Osteocyte (in vitro differentiated cells): Measurements from ENCODE around the gene OR1L6. TPM values are rescaled to one million over a fixed set of nuclear protein-coding genes. Genes with fewer than 3 reads are reported as not detected.
A peak's percentile ranks its signal among the peaks of the same experiment; 100 is the strongest.

Experiments
- DNase-seq: peaks from one replicate; pipeline ENCODE4 v3.0.0; 2021; ENCODE audit warnings: mixed read lengths; ENCODE audit not compliant: unreplicated experiment; ENCODE audit errors: extremely low spot score
- H3K27ac Mint-ChIP-seq: one replicate; pipeline ENCODE4 v1.8.0; 2021; ENCODE audit warnings: mild to moderate bottlenecking, mixed read lengths; ENCODE audit not compliant: unreplicated experiment
- H3K27me3 Mint-ChIP-seq: one replicate; pipeline ENCODE4 v1.8.0; 2021; ENCODE audit warnings: mixed read lengths; ENCODE audit not compliant: unreplicated experiment
- H3K36me3 Mint-ChIP-seq: one replicate; pipeline ENCODE4 v1.8.0; 2021; ENCODE audit warnings: mixed read lengths; ENCODE audit not compliant: unreplicated experiment
- H3K4me1 Mint-ChIP-seq: one replicate; pipeline ENCODE4 v1.8.0; 2021; ENCODE audit warnings: mixed read lengths; ENCODE audit not compliant: unreplicated experiment
- H3K4me3 Mint-ChIP-seq: one replicate; pipeline ENCODE4 v1.8.0; 2021; ENCODE audit warnings: mild to moderate bottlenecking, moderate library complexity, mixed read lengths; ENCODE audit not compliant: unreplicated experiment
- H3K9me3 Mint-ChIP-seq: one replicate; pipeline ENCODE4 v1.8.0; 2021; ENCODE audit warnings: mixed read lengths; ENCODE audit not compliant: unreplicated experiment
- total RNA-seq: library from RNA; stranded (reverse); gene quantifications from 2 replicates; pipeline ENCODE4 v1.2.1, GENCODE V29; 2021
- TF ChIP-seq, protein P1 (sequence below): fragments of 200-600 bp; sonication (generic); IDR thresholded peaks from 2 replicates; pipeline ENCODE4 v1.5.0; 2021; ENCODE audit warnings: antibody characterized with exemption, mild to moderate bottlenecking, moderate library complexity

OR1L6 gene
- total RNA-seq, 1 donor from 2014 or later = not detected

DNA sequence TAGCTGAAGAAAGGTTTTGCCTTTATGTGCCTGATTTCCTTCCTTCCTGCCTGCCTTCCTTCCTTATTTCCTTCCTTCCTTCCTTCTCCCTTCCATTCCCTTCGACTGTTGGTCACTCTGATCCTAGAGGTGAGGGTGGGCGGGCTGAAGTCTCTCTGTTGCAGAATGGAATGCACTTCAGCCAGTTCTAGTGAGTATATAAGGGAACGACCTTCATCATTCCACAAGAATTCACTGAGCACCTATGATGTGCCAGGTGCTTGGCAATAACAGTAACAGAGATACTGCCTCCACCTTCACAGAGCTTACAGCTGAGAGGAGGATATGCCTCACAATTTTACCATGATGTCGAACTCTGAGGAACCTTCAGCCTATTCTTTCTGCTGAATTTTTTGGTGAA lies 37.9 kb downstream of the OR1L6 start:
- TF ChIP-seq, protein P1, sequence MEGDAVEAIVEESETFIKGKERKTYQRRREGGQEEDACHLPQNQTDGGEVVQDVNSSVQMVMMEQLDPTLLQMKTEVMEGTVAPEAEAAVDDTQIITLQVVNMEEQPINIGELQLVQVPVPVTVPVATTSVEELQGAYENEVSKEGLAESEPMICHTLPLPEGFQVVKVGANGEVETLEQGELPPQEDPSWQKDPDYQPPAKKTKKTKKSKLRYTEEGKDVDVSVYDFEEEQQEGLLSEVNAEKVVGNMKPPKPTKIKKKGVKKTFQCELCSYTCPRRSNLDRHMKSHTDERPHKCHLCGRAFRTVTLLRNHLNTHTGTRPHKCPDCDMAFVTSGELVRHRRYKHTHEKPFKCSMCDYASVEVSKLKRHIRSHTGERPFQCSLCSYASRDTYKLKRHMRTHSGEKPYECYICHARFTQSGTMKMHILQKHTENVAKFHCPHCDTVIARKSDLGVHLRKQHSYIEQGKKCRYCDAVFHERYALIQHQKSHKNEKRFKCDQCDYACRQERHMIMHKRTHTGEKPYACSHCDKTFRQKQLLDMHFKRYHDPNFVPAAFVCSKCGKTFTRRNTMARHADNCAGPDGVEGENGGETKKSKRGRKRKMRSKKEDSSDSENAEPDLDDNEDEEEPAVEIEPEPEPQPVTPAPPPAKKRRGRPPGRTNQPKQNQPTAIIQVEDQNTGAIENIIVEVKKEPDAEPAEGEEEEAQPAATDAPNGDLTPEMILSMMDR = no peak
- H3K27me3 Mint-ChIP-seq = peaks cover 29% of the 10 kb centered on the region
- no peak overlapping the region for H3K27ac Mint-ChIP-seq
- H3K36me3 Mint-ChIP-seq = no peaks in the 10 kb centered on the region
- no peak overlapping the region for H3K4me3 Mint-ChIP-seq
- no peaks in the 10 kb centered on the region for H3K9me3 Mint-ChIP-seq
- H3K4me1 Mint-ChIP-seq = no peaks in the 10 kb centered on the region
- DNase-seq = no peak

DNA sequence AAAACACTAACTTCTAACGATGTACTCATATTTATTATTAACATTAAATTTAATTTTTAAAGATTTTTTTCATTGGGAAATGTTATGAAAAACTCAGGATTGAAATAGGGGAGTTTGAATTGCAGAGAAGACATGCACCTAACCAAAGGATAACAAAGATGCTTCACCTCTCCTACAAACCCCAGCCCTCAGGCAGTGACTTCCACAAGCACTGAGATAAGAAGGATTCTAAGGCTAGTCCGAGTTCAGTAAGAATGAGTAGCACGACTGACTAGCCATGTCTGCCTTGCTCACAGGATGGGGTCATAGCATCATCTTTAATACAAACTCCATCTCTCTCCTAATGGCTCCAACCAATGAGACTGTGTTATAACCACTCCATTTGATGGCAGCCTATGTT lies 39.6 kb downstream of the OR1L6 start:
- Mint-ChIP-seq H3K4me1 (no peaks in the 10 kb centered on the region), H3K36me3 (no peaks in the 10 kb centered on the region), H3K4me3 (no peak overlapping the region), H3K27me3 (peaks cover 29% of the 10 kb centered on the region), H3K27ac (no peak overlapping the region), H3K9me3 (no peaks in the 10 kb centered on the region)
- TF ChIP-seq, protein P1 = no peak
- DNase-seq = no peak

- Mint-ChIP-seq H3K36me3 (no peaks in the 10 kb centered on the region), H3K4me1 (no peaks in the 10 kb centered on the region), H3K4me3 (no peak overlapping the region), H3K27ac (no peak overlapping the region), H3K27me3 (peaks cover 18% of the 10 kb centered on the region), H3K9me3 (no peaks in the 10 kb centered on the region)
- TF ChIP-seq, protein P1 = no peak
- DNase-seq = no peak
These were observed 43.2 kb downstream of the OR1L6 start for GRCh38 chr9:122785269-122785668.

GRCh38 chr9:122786338-122786737 lies 44.2 kb downstream of the OR1L6 start:
- peak; percentile 34 for DNase-seq
- Mint-ChIP-seq H3K9me3 (no peaks in the 10 kb centered on the region), H3K36me3 (no peaks in the 10 kb centered on the region), H3K4me1 (no peaks in the 10 kb centered on the region), H3K27ac (no peak overlapping the region), H3K4me3 (no peak overlapping the region), H3K27me3 (peaks cover 18% of the 10 kb centered on the region)
- TF ChIP-seq, protein P1 = no peak

DNA sequence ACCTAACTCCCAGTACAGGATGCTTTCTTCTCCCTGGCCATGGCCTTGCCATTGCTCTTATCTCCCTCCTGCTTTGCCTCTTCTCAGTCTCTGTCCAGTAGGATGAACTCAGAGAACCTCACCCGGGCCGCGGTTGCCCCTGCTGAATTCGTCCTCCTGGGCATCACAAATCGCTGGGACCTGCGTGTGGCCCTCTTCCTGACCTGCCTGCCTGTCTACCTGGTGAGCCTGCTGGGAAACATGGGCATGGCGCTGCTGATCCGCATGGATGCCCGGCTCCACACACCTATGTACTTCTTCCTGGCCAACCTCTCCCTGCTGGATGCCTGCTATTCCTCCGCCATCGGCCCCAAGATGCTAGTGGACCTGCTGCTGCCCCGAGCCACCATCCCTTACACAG lies 46.7 kb downstream of the OR1L6 start, which contains the start of gene OR5C1:
OR5C1 (plus strand) TSS at position 103 of the 400 bp plus-strand sequence; CDS start at position 103, 0 bp downstream.
- H3K27ac Mint-ChIP-seq = no peak within 1 kb of the TSS
- TF ChIP-seq, protein P1 = no peak
- peak; percentile 79 for DNase-seq
- peaks cover 22% of the 10 kb centered on the region for H3K27me3 Mint-ChIP-seq
- peaks cover 3% of the 10 kb centered on the region for H3K9me3 Mint-ChIP-seq
- H3K4me1 Mint-ChIP-seq = no peaks in the 10 kb centered on the region
- H3K36me3 Mint-ChIP-seq = no peaks in the 10 kb centered on the region
- H3K4me3 Mint-ChIP-seq = no peak within 1 kb of the TSS
